ENCODE data around the gene GNAI3.

DNA sequence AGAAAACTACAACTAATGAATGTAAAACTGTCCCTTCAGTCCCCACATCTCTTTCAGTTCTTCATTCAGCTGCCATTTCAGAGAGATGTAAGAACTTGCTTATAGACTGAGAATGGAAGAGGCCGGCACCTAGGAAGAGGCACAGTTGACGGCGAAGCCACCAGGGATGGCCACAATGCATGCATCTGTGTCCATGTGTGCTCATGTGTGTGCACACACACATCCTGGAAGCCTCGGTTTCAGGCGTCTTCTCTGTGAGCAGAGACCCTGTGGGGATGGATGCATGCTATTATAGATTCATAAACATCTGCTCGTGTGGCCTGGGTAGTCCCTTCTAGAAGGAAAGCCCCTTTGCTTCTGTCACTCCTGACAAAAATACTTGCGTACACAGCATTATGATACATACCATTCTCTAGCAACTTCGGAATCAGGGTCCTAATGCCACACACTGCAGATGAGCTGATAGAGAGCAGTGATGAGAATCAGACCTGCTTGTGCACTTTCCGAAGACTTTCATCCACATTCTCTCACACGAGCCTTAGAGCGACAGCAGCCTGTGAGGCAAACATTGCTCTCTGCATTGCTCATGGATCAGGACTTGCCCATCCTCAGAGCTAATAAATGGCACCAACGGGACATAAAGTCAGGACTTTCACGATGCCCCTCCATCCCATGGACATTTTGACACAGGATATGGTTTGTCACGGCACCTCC is 21.2 kb upstream of the GNAI3 start:
- no peak for TF ChIP-seq JUN (IDR thresholded peaks at IDR 0.05; ENCODE audit: borderline replicate concordance, insufficient read depth, insufficient read length, low read depth)
- no peak for TF ChIP-seq GATA2 (IDR thresholded peaks at IDR 0.05; ENCODE audit: insufficient read depth, insufficient read length, low read depth, low read length)
- no peak for TF ChIP-seq EZH2 (IDR thresholded peaks at IDR 0.05; ENCODE audit: borderline replicate concordance, low read depth, low read length, severe bottlenecking)
- TF ChIP-seq, protein P1, sequence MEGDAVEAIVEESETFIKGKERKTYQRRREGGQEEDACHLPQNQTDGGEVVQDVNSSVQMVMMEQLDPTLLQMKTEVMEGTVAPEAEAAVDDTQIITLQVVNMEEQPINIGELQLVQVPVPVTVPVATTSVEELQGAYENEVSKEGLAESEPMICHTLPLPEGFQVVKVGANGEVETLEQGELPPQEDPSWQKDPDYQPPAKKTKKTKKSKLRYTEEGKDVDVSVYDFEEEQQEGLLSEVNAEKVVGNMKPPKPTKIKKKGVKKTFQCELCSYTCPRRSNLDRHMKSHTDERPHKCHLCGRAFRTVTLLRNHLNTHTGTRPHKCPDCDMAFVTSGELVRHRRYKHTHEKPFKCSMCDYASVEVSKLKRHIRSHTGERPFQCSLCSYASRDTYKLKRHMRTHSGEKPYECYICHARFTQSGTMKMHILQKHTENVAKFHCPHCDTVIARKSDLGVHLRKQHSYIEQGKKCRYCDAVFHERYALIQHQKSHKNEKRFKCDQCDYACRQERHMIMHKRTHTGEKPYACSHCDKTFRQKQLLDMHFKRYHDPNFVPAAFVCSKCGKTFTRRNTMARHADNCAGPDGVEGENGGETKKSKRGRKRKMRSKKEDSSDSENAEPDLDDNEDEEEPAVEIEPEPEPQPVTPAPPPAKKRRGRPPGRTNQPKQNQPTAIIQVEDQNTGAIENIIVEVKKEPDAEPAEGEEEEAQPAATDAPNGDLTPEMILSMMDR (IDR thresholded peaks at IDR 0.05; ENCODE audit: extremely low read depth in 1 of 2, insufficient read depth in 1 of 2, low read depth in 1 of 2, low read length in 2 of 2): no peak
- no peak for TF ChIP-seq MYC (IDR thresholded peaks at IDR 0.05; ENCODE audit: low read depth, low read length)
- no peak for TF ChIP-seq POLR2A (IDR thresholded peaks at IDR 0.05; ENCODE audit: low read depth, low read length)

All from endothelial cell of umbilical vein (primary cell).